Measurements from ENCODE around the gene PDAP1.

GRCh38 chr7:99375070-99375807 lies 33.2 kb downstream of the PDAP1 start:
- TF ChIP-seq CTCF (IDR thresholded peaks at IDR 0.05) = no peak
- TF ChIP-seq POLR2A (IDR thresholded peaks at IDR 0.05; ENCODE audit: low read depth) = no peak
- TF ChIP-seq POLR2AphosphoS5 (IDR thresholded peaks at IDR 0.05) = peak; percentile 66 to 76
